K562 (cell line): ENCODE measurements around the gene ZNF133. TPM values are rescaled to one million over a fixed set of nuclear protein-coding genes. Genes with fewer than 3 reads are reported as not detected.

Experiments
- ATAC-seq: fragments of 200-7000 bp; cut with Tn5 transposase; 3 replicates; pipeline ENCODE4 v1.9.1; 2020; ENCODE audit warnings: moderate library complexity
- BruUV-seq: library from RNA; stranded (reverse); fragments of 400-500 nt; replicated peaks from 2 replicates; lab custom pipeline; 2021; lab: Mats Ljungman, UMichigan
- CTCF ChIA-PET: fragments of 300-600 bp; formaldehyde crosslinking; extraction: SDS; loops from one replicate; lab custom pipeline; 2021; ENCODE audit warnings: low intra/inter-chr PET ratio; lab: Yijun Ruan, JAX
- POLR2A ChIA-PET: fragments of 300-600, 350-650 bp; sonication (Branson Sonifier 250); formaldehyde crosslinking; extraction: SDS; loops from one replicate; lab custom pipeline; 2021; ENCODE audit warnings: antibody characterized with exemption, inconsistent platforms; lab: Yijun Ruan, JAX
- DNase-seq, 4 experiments: peaks; one replicate each; pipeline versions ENCODE4 v3.0.0 to v3.0.0-alpha.2; 2011 to 2018; ENCODE audit warnings: low spot score in 3 of 4, mixed read lengths in 3 of 4; ENCODE audit errors: extremely low read depth in 1 of 4
- FAIRE-seq: peaks from 2 replicates; lab custom pipeline; 2011; peaks lifted over from hg19 to GRCh38; lab: Jason Lieb, UNC
- H2AFZ ChIP-seq: 2 replicates; pipeline ENCODE4 v1.6.0; 2011; ENCODE audit warnings: low read depth, low read length, control low read depth, inconsistent platforms
- H3K27ac ChIP-seq: fragments of 200-600 bp; 3 replicates; pipeline ENCODE4 v1.8.0; 2011; ENCODE audit warnings: low read depth, mild to moderate bottlenecking, control low read depth, inconsistent platforms, low read length, moderate library complexity, mixed read lengths; ENCODE audit errors: extremely low read depth
- H3K27me3 ChIP-seq, 2 experiments: fragments of 300-600 bp in 1 of 2; 2 replicates in 1 of 2; 3 replicates in 1 of 2; pipeline versions ENCODE4 v1.6.0 to v1.8.0; 2011; ENCODE audit warnings: inconsistent platforms in 2 of 2, low read length in 2 of 2, mild to moderate bottlenecking in 1 of 2, mixed read lengths in 1 of 2, moderate library complexity in 1 of 2; ENCODE audit not compliant: control insufficient read depth in 2 of 2, insufficient read depth in 2 of 2
- H3K36me3 ChIP-seq: fragments of 300-600 bp; 3 replicates; pipeline ENCODE4 v1.8.0; 2011; ENCODE audit warnings: mild to moderate bottlenecking, low read length, inconsistent platforms; ENCODE audit not compliant: control insufficient read depth, insufficient read depth
- H3K4me1 ChIP-seq, 2 experiments: fragments of 200-600 bp in 1 of 2; replicated peaks in 1 of 2; 2 replicates in 1 of 2; 3 replicates in 1 of 2; pipeline versions ENCODE4 v1.5.1 to v1.8.0; 2011; ENCODE audit warnings: inconsistent platforms in 2 of 2, low read length in 2 of 2, mild to moderate bottlenecking in 1 of 2, mixed read lengths in 1 of 2, moderate library complexity in 1 of 2; ENCODE audit not compliant: control insufficient read depth in 2 of 2, insufficient read depth in 2 of 2
- H3K4me2 ChIP-seq: 2 replicates; pipeline ENCODE4 v1.6.1; 2011; ENCODE audit warnings: low read length, control low read depth, inconsistent platforms, mixed read lengths; ENCODE audit not compliant: insufficient read depth
- H3K4me3 ChIP-seq: fragments of 200-600 bp; sonication (generic), shearing (Covaris generic); 2 replicates; pipeline ENCODE4 v1.5.1; 2016; ENCODE audit warnings: control low read depth, inconsistent platforms
- H3K79me2 ChIP-seq: fragments of 200-600 bp; 3 replicates; pipeline ENCODE4 v1.8.0; 2011; ENCODE audit warnings: low read length, inconsistent platforms; ENCODE audit not compliant: control insufficient read depth, insufficient read depth
- H3K9ac ChIP-seq, 2 experiments: 2 replicates each; pipeline versions ENCODE4 v1.6.0 to v1.6.1; 2011; ENCODE audit warnings: low read depth in 2 of 2, low read length in 2 of 2, control low read depth in 1 of 2, inconsistent platforms in 1 of 2, mild to moderate bottlenecking in 1 of 2, mixed read lengths in 1 of 2; ENCODE audit not compliant: insufficient read depth in 1 of 2
- H3K9me1 ChIP-seq: one replicate; pipeline ENCODE4 v1.6.0; 2011; ENCODE audit warnings: inconsistent platforms, mild to moderate bottlenecking, low read length, moderate library complexity; ENCODE audit not compliant: control insufficient read depth, insufficient read depth
- H3K9me3 ChIP-seq: replicated peaks from 2 replicates; pipeline ENCODE4 v1.5.1; 2011; ENCODE audit warnings: low read depth, low read length, inconsistent platforms; ENCODE audit not compliant: control insufficient read depth, insufficient read depth
- H4K20me1 ChIP-seq: replicated peaks from 2 replicates; pipeline ENCODE4 v1.6.1; 2011; ENCODE audit warnings: low read length, inconsistent platforms, mixed read lengths; ENCODE audit not compliant: control insufficient read depth, insufficient read depth
- CTCF ChIP-seq, 3 experiments: IDR thresholded peaks in 2 of 3; conservative IDR thresholded peaks in 1 of 3; 2 replicates each; pipeline ENCODE4 v1.5.1; 2011 to 2012; ENCODE audit warnings: low read length in 3 of 3, mild to moderate bottlenecking in 3 of 3, control low read depth in 2 of 3, improper control_type of control experiment in 1 of 3, inconsistent platforms in 1 of 3, low read depth in 1 of 3, mixed read lengths in 1 of 3, moderate library complexity in 1 of 3; ENCODE audit not compliant: insufficient read depth in 2 of 3
- ETV6 ChIP-seq, 3 experiments: fragments of 150-350 bp in 1 of 3; sonication (generic) in 1 of 3; formaldehyde crosslinking in 1 of 3; IDR thresholded peaks; 2 replicates each; pipeline versions ENCODE4 v1.6.1 to v1.8.0; 2014 to 2022; ENCODE audit warnings: borderline replicate concordance in 2 of 3, low read depth in 2 of 3, antibody characterized with exemption in 1 of 3, low read length in 1 of 3, mild to moderate bottlenecking in 1 of 3, missing genetic modification reagents in 1 of 3
- HDAC3 ChIP-seq: fragments of 450-650 bp; IDR thresholded peaks from 2 replicates; pipeline ENCODE4 v1.6.1; 2018; ENCODE audit warnings: borderline replicate concordance, mild to moderate bottlenecking, moderate library complexity; ENCODE audit not compliant: partially characterized antibody
- HES1 ChIP-seq: fragments of 450-650 bp; IDR thresholded peaks from 2 replicates; pipeline ENCODE4 v1.6.1; 2016; ENCODE audit warnings: low read depth, mild to moderate bottlenecking, moderate library complexity
- HMG20A ChIP-seq: fragments of 450-650 bp; formaldehyde crosslinking; conservative IDR thresholded peaks from 2 replicates; pipeline ENCODE4 v1.4.0; 2020; ENCODE audit warnings: mild to moderate bottlenecking, mixed read lengths
- NFIC ChIP-seq: fragments of 450-650 bp; IDR thresholded peaks from 2 replicates; pipeline ENCODE4 v1.6.1; 2017; ENCODE audit warnings: mild to moderate bottlenecking, inconsistent platforms
- NR1H2 ChIP-seq: sonication (generic); formaldehyde crosslinking; IDR thresholded peaks from 2 replicates; pipeline ENCODE4 v1.4.0; 2020; ENCODE audit warnings: mild to moderate bottlenecking, missing genetic modification reagents
- PML ChIP-seq: IDR thresholded peaks from 2 replicates; pipeline ENCODE4 v1.6.1; 2012; ENCODE audit warnings: low read length, inconsistent platforms
- PURB ChIP-seq: sonication (generic); formaldehyde crosslinking; IDR thresholded peaks from 2 replicates; pipeline ENCODE4 v1.9.0; 2021; ENCODE audit warnings: low read depth, mild to moderate bottlenecking, missing genetic modification reagents
- RNF2 ChIP-seq: sonication (generic); IDR thresholded peaks from 2 replicates; pipeline ENCODE4 v1.6.1; 2016
- TEAD2 ChIP-seq: fragments of 450-650 bp; IDR thresholded peaks from 2 replicates; pipeline ENCODE4 v1.6.1; 2016; ENCODE audit warnings: missing genetic modification characterization, control low read depth, missing compliant biosample characterization
- ZFP91 ChIP-seq: sonication (generic); formaldehyde crosslinking; IDR thresholded peaks from 2 replicates; pipeline ENCODE4 v1.8.0; 2022; ENCODE audit warnings: mild to moderate bottlenecking, missing genetic modification reagents
- ZNF445 ChIP-seq: fragments of 250-450 bp; sonication (Bioruptor Pico); IDR thresholded peaks from 2 replicates; pipeline ENCODE4 v1.4.0; 2020; ENCODE audit warnings: low read depth, mild to moderate bottlenecking, moderate library complexity
- ZNF589 ChIP-seq: fragments of 200-800 bp; sonication (Bioruptor generic); IDR thresholded peaks from 2 replicates; pipeline ENCODE4 v1.6.1; 2016; ENCODE audit warnings: low read depth, missing genetic modification characterization, missing compliant biosample characterization
- ZNF785 ChIP-seq: fragments of 250-450 bp; sonication (Bioruptor Pico); IDR thresholded peaks from 2 replicates; pipeline ENCODE4 v1.4.0; 2020; ENCODE audit warnings: mild to moderate bottlenecking
- ZSCAN32 ChIP-seq: fragments of 450-650 bp; formaldehyde crosslinking; IDR thresholded peaks from 2 replicates; pipeline ENCODE4 v1.4.0; 2020; ENCODE audit warnings: mild to moderate bottlenecking, moderate library complexity
- WGBS: fragments of 100-300 bp; shearing (Covaris generic); methylation state at CpG from one replicate; pipeline ENCODE4 v1.1.6; 2016; ENCODE audit warnings: low coverage, mixed read lengths; ENCODE audit not compliant: insufficient coverage; ENCODE audit errors: missing lambda C conversion rate; 5-methylcytosine and 5-hydroxymethylcytosine counted together
- in situ Hi-C: fragments of 300-500 bp; cut with MboI; formaldehyde crosslinking; loops from 4 replicates; pipeline ENCODE4 v1.15.0; 2018; ENCODE audit warnings: inconsistent platforms, mixed read lengths
- intact Hi-C: fragments of 100-400 bp; cut with micrococcal nuclease; formaldehyde crosslinking; loops from 2 replicates; pipeline ENCODE4 v1.14.2; 2022
- polyA plus RNA-seq, 8 experiments: library from polyadenylated mRNA; depleted of rRNA in 4 of 8; stranded (reverse) in 5 of 8; unstranded in 3 of 8; fragments of >200 nt; fragmentation: Nextera tagmentation in 2 of 8; fragmentation: Illumina TruSeq in 1 of 8; extraction: Ambion mirVana in 2 of 8; extraction: Trizol in 1 of 8; gene quantifications; 2 replicates each; pipeline versions ENCODE4 v1.2.1 to v1.2.3, GENCODE V29; 2011 to 2014; ENCODE audit warnings: inconsistent platforms in 1 of 8, missing spikeins in 1 of 8
- total RNA-seq, 7 experiments: library from RNA; depleted of rRNA in 6 of 7; stranded (reverse); fragments of >200 nt in 6 of 7; fragmentation: Illumina TruSeq in 2 of 7; extraction: Trizol in 2 of 7; gene quantifications; 2 replicates each; pipeline versions ENCODE4 v1.2.1 to v1.2.3, GENCODE V29; 2011 to 2021; ENCODE audit warnings: low replicate concordance in 1 of 7

ZNF133 gene
- total and polyA plus RNA-seq, 9 of the 15 experiments (the other 6 are each of a cell fraction or from before 2014, with no cell fraction given): 1.1 to 6.5 (median 3.8) TPM

- TF ChIP-seq CTCF (IDR thresholded peaks at IDR 0.05 in 2 of 3, conservative IDR thresholded peaks at IDR 0.05 in 1 of 3; ENCODE audit: insufficient read depth in 2 of 3, low read depth in 1 of 3, low read length in 3 of 3) (peak; percentile 78 to 82 (median 82)), ZFP91 (CRISPR knock-in tag) (no peak), PML (no peak), PURB (no peak)
Measured at GRCh38 chr20:18276821-18277220, 11.5 kb upstream of the ZNF133 start (continued).

GRCh38 chr20:18279242-18279641, 9.1 kb upstream of the ZNF133 start:
- in situ Hi-C loops: loop anchor here (25.0 kb wide), 1 partner anchor 767 kb away; no protein-coding TSS in a partner anchor
- H3K36me3 ChIP-seq: no peaks in the 10 kb centered on the region
- no peaks in the 10 kb centered on the region for H3K9me1 ChIP-seq
- intact Hi-C loops: loop anchor here (10.0 kb wide), 3 partner anchors 264 to 1474 kb away; no protein-coding TSS in a partner anchor
- POLR2A ChIA-PET: interaction anchor here (1.4 kb wide), 1 partner anchor 9 kb away, joined by 4 read pairs; the partner anchor contains the start of gene ZNF133
- ATAC-seq: no peak
- H3K4me3 ChIP-seq: no peak overlapping the region
- no peaks in the 10 kb centered on the region for H4K20me1 ChIP-seq
- H3K9ac ChIP-seq: no peak overlapping the region
- 0% methylated on average over 2 of the region's 2 CpGs for WGBS
- H3K9me3 ChIP-seq: no peaks in the 10 kb centered on the region
- H2AFZ ChIP-seq: no peak overlapping the region
- DNase-seq: no peak
- FAIRE-seq: no peak
- CTCF ChIA-PET: interaction anchor here (0.6 kb wide), 1 partner anchor 128 kb away, joined by 3 read pairs; no protein-coding TSS in a partner anchor
- no peaks in the 10 kb centered on the region; a peak in 1 of 5 replicates for H3K4me1 ChIP-seq
- no peaks in the 10 kb centered on the region for H3K79me2 ChIP-seq
- no peak overlapping the region for H3K27ac ChIP-seq
- no TSS peak for BruUV-seq
- no peak overlapping the region for H3K4me2 ChIP-seq
- H3K27me3 ChIP-seq: no peaks in the 10 kb centered on the region; a peak in 2 of 5 replicates
- TF ChIP-seq RNF2 (no peak), ZNF785 (CRISPR knock-in tag) (no peak), TEAD2 (tag) (no peak), ZSCAN32 (CRISPR knock-in tag) (no peak), ZNF445 (no peak), HMG20A (CRISPR knock-in tag) (no peak), HES1 (no peak), HDAC3 (no peak), NR1H2 (CRISPR knock-in tag) (no peak), ETV6 (IDR thresholded peaks at IDR 0.05; ENCODE audit: borderline replicate concordance in 1 of 2, low read depth in 2 of 2, low read length in 1 of 2) (no peak), ETV6 (CRISPR knock-in tag; IDR thresholded peaks at IDR 0.05; ENCODE audit: borderline replicate concordance) (no peak), NFIC (no peak), ZNF589 (no peak)
